Measurements from ENCODE around the gene FNDC3B. TPM values are rescaled to one million over a fixed set of nuclear protein-coding genes. Genes with fewer than 3 reads are reported as not detected.
"Not testable (repeated sequence)": the region's sequence is repeated elsewhere in the genome, so short reads cannot be mapped to it uniquely, and the experiment has no call there.

The FNDC3B gene
- total RNA-seq, 2 donors from 2014 or later = 27.0 to 41.6 TPM

GRCh38 chr3:172356427-172356826, 317.0 kb downstream of the FNDC3B start:
- no peak overlapping the region for H3K27ac Mint-ChIP-seq
- no peak overlapping the region for H3K4me3 Mint-ChIP-seq
- H3K27me3 Mint-ChIP-seq = no peaks in the 10 kb centered on the region
- peaks cover 2% of the 10 kb centered on the region for H3K4me1 Mint-ChIP-seq
- H3K36me3 Mint-ChIP-seq (ENCODE audit: low read depth) = peaks cover 11% of the 10 kb centered on the region
- no peaks in the 10 kb centered on the region for H3K9me3 ChIP-seq (ENCODE audit: control insufficient read depth, low read length, poor library complexity, severe bottlenecking)
- no peak for ATAC-seq
- no peak for DNase-seq

DNA sequence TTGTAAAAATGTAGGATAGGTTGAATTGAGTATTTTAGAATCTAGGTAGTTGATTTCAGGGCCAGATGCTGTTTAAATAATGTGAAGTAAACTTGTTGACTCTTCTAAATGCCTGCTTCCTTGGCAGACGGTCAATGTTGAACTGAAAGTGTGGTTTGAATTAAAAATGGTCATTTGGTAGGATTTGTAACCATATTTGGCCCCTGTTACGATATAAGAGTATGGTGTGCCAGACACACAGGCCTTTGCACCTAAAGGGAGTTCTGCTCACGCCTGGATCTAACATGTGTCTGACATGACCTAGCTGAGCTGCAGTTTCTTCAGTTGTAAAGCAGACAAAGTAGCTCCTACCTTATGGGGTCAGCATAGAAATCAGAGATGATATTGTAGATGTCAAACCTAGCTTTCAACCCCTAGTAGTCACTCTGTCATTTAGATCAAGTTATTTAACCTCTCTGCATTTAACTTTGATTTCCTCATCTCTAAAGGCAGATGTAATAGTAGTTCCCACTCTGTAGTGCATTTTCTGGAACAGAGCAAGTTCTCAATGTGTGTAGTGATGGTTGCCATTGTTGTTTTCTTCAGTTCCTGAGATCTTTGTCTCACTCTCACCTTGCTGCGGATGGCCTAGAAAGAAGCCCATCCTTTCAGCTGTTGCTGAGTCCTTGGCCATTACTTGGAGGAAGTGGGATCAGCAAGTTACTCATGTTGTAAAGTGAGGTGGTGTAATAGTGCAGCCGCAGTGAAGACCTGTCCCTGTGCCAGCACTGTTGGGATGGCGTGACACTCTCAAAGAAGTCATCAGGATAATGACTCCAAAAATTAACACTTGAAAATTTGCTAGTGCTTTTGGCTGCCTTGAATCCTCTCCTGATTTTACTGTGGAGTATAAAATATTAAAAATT, 318.7 kb downstream of the FNDC3B start:
- Mint-ChIP-seq H3K4me3 (no peak overlapping the region), H3K36me3 (ENCODE audit: low read depth) (peaks cover 12% of the 10 kb centered on the region), H3K27me3 (no peaks in the 10 kb centered on the region), H3K27ac (no peak overlapping the region), H3K4me1 (no peaks in the 10 kb centered on the region)
- ATAC-seq = no peak
- no peaks in the 10 kb centered on the region for H3K9me3 ChIP-seq (ENCODE audit: control insufficient read depth, low read length, poor library complexity, severe bottlenecking)
- DNase-seq = no peak

DNA sequence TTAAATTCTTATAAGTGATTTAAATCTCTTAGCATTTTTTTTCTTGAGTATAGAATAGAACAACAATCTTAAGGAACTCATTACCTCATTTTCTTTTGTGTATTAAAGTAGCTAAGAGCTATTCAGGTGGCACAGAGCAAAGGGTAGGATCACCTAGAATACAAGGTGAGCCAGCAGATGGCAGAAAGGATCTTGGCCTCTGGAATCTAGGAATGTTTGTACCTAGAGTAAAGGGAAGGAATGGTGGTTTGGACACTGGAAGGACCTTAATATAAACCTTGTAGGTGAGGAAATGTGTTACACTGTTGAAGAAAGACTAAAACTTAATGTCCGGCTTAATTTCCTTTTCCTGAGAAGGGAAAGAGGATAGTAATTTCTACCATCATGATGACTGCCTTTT, 319.9 kb downstream of the FNDC3B start:
- no peaks in the 10 kb centered on the region for H3K27me3 Mint-ChIP-seq
- no peak overlapping the region for H3K4me3 Mint-ChIP-seq
- no peaks in the 10 kb centered on the region for H3K9me3 ChIP-seq (ENCODE audit: control insufficient read depth, low read length, poor library complexity, severe bottlenecking)
- H3K4me1 Mint-ChIP-seq = no peaks in the 10 kb centered on the region
- DNase-seq (no peak), ATAC-seq (no peak)
- H3K36me3 Mint-ChIP-seq (ENCODE audit: low read depth) = peaks cover 12% of the 10 kb centered on the region
- no peak overlapping the region for H3K27ac Mint-ChIP-seq

DNA sequence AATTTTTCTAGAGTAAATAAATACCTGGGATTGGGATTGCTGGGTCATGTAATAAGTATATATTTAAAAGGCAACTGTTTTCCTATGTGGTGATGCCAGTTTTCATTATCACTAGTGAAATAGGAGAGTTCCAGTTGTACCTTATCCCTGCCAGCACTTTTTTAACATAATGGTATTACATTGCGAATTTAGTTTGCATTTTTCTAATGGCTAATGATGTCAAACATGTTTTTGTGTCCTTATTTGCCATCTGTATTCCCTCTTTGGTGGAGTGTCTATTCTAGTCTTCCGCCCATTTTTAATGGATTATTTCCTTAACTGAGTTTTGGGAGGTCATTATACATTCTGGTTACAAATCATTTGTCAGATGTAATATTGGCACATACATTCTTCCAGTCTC, 320.6 kb downstream of the FNDC3B start:
- Mint-ChIP-seq H3K4me1 (no peaks in the 10 kb centered on the region), H3K36me3 (ENCODE audit: low read depth) (peaks cover 12% of the 10 kb centered on the region)
- H3K9me3 ChIP-seq (ENCODE audit: control insufficient read depth, low read length, poor library complexity, severe bottlenecking) = no peaks in the 10 kb centered on the region

DNA sequence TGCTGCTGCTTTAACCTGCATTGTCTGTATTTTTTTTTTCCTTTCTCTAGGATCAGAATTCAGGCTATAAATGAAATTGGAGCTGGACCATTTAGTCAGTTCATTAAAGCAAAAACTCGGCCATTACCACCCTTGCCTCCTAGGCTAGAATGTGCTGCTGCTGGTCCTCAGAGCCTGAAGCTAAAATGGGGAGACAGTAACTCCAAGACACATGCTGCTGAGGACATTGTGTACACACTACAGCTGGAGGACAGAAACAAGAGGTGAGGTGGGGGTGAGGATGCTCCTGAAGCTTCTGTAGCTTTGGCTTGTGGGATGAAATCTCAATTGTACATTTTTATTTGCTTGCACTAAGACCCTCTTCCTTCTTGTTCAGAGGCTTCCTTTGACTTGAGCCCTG, 323.2 kb downstream of the FNDC3B start:
- H3K4me1 Mint-ChIP-seq = no peaks in the 10 kb centered on the region

More for the DNA sequence above, 320.6 kb downstream of the FNDC3B start:
- no peak for ATAC-seq
- Mint-ChIP-seq H3K4me3 (no peak overlapping the region), H3K27me3 (no peaks in the 10 kb centered on the region), H3K27ac (no peak overlapping the region)
- no peak for DNase-seq

DNA sequence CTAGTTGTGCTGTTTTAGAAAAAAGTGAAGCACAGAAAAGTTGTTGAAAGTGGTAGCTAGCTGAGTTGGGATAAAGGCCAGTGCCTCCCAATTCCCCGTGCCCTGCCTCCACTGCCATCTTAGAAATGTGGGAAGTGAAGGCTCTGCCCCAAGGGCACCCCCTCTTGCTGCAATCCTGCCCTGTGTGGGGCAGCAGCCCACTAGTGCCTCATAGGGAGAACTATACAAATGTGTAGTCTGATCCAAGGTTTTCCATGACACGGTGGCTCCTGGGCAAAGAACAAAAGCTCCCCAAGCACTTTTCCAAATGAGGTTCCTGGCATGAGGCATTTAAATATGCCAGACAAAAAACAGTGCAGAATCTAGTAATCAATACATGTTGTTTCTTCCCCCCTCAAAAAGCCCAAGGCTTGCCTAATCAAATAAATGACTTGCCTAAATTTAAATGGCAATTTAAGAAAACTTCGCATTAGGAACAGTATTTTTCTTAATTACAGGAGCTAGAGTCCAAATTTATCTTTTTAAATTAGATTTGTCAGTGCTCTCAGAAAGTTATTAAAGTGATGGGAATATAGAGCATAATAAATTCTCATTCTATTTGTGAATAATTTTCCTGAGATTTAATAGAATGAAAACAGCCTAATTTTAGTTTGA, 325.1 kb downstream of the FNDC3B start:
- no peaks in the 10 kb centered on the region for H3K27me3 Mint-ChIP-seq
- H3K4me1 Mint-ChIP-seq = no peaks in the 10 kb centered on the region
- peaks cover 10% of the 10 kb centered on the region for H3K36me3 Mint-ChIP-seq (ENCODE audit: low read depth)
- no peak for ATAC-seq
- H3K4me3 Mint-ChIP-seq = no peak overlapping the region
- no peaks in the 10 kb centered on the region for H3K9me3 ChIP-seq (ENCODE audit: control insufficient read depth, low read length, poor library complexity, severe bottlenecking)
- H3K27ac Mint-ChIP-seq = no peak overlapping the region
- no peak for DNase-seq

More for the DNA sequence above, 323.2 kb downstream of the FNDC3B start:
- DNase-seq = no peak
- Mint-ChIP-seq H3K36me3 (ENCODE audit: low read depth) (peaks cover 10% of the 10 kb centered on the region), H3K4me3 (no peak overlapping the region), H3K27ac (no peak overlapping the region), H3K27me3 (no peaks in the 10 kb centered on the region)
- no peak for ATAC-seq
- no peaks in the 10 kb centered on the region for H3K9me3 ChIP-seq (ENCODE audit: control insufficient read depth, low read length, poor library complexity, severe bottlenecking)

- H3K4me3 Mint-ChIP-seq = no peak overlapping the region
- peaks cover 13% of the 10 kb centered on the region for H3K36me3 Mint-ChIP-seq (ENCODE audit: low read depth)
- DNase-seq (no peak), ATAC-seq (no peak)
- H3K27ac Mint-ChIP-seq = no peak overlapping the region
- no peaks in the 10 kb centered on the region for H3K9me3 ChIP-seq (ENCODE audit: control insufficient read depth, low read length, poor library complexity, severe bottlenecking)
- H3K27me3 Mint-ChIP-seq = no peaks in the 10 kb centered on the region
- H3K4me1 Mint-ChIP-seq = no peaks in the 10 kb centered on the region
Observed at GRCh38 chr3:172365028-172365567, 325.7 kb downstream of the FNDC3B start.

- H3K27ac Mint-ChIP-seq = no peak overlapping the region
- H3K4me3 Mint-ChIP-seq = no peak overlapping the region
- no peak for ATAC-seq
Observed at GRCh38 chr3:172367205-172368105, 328.1 kb downstream of the FNDC3B start.

GRCh38 chr3:172368556-172368955, 329.2 kb downstream of the FNDC3B start:
- not testable (repeated sequence) for H3K36me3 Mint-ChIP-seq (ENCODE audit: low read depth); H3K27me3 Mint-ChIP-seq; H3K4me3 Mint-ChIP-seq; DNase-seq; H3K4me1 Mint-ChIP-seq; H3K27ac Mint-ChIP-seq; ATAC-seq; H3K9me3 ChIP-seq (ENCODE audit: control insufficient read depth, low read length, poor library complexity, severe bottlenecking)

More at GRCh38 chr3:172367205-172368105, 328.1 kb downstream of the FNDC3B start:
- no peaks in the 10 kb centered on the region for H3K9me3 ChIP-seq (ENCODE audit: control insufficient read depth, low read length, poor library complexity, severe bottlenecking)
- Mint-ChIP-seq H3K27me3 (no peaks in the 10 kb centered on the region), H3K36me3 (ENCODE audit: low read depth) (peaks cover 10% of the 10 kb centered on the region), H3K4me1 (no peaks in the 10 kb centered on the region)
- no peak for DNase-seq

DNA sequence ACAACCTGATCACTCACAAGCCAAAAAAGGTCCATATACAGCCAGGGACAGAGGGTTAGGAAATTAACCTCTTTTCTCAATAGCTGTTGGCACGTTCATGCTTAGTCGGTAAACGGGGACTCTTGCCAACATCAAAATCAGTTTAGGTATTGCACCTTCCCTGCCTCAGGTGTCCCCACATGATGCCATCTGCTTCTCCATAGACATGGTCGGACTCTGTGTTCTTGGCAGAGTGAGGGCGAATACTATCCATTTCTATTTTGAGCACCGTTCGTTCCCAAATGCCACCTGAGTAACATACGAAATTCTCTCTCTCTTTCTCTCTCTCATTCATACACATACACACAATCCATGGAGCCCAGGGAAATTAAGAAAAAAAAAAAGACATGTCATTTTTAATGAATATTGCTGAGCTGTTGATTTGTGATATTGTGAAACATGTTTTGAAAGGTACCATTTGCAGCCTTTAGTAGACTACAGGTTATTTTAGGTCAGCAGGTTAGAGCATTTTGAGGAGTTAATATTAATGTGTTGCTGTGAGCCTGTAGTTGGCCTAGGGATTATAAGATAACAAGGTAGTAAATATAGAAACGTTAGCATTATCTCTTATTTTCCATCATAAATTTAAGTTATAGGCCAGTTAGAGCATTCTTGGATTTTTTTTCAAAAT, 330.3 kb downstream of the FNDC3B start:
- H3K27ac Mint-ChIP-seq = no peak overlapping the region
- ATAC-seq (no peak), DNase-seq (no peak)
- H3K27me3 Mint-ChIP-seq = no peaks in the 10 kb centered on the region
- no peaks in the 10 kb centered on the region for H3K9me3 ChIP-seq (ENCODE audit: control insufficient read depth, low read length, poor library complexity, severe bottlenecking)
- peaks cover 4% of the 10 kb centered on the region for H3K36me3 Mint-ChIP-seq (ENCODE audit: low read depth)
- no peaks in the 10 kb centered on the region for H3K4me1 Mint-ChIP-seq
- H3K4me3 Mint-ChIP-seq = no peak overlapping the region

- Mint-ChIP-seq H3K27me3 (no peaks in the 10 kb centered on the region), H3K27ac (no peak overlapping the region), H3K36me3 (ENCODE audit: low read depth) (peaks cover 4% of the 10 kb centered on the region), H3K4me1 (no peaks in the 10 kb centered on the region), H3K4me3 (no peak overlapping the region)
- no peaks in the 10 kb centered on the region for H3K9me3 ChIP-seq (ENCODE audit: control insufficient read depth, low read length, poor library complexity, severe bottlenecking)
- DNase-seq = no peak
- no peak for ATAC-seq
Observed at GRCh38 chr3:172370419-172370818, 331.0 kb downstream of the FNDC3B start.

GRCh38 chr3:172371544-172371943, 332.2 kb downstream of the FNDC3B start:
- no peak overlapping the region for H3K27ac Mint-ChIP-seq
- peaks cover 4% of the 10 kb centered on the region for H3K36me3 Mint-ChIP-seq (ENCODE audit: low read depth)
- H3K27me3 Mint-ChIP-seq = no peaks in the 10 kb centered on the region
- no peaks in the 10 kb centered on the region for H3K9me3 ChIP-seq (ENCODE audit: control insufficient read depth, low read length, poor library complexity, severe bottlenecking)
- ATAC-seq (no peak), DNase-seq (no peak)
- no peaks in the 10 kb centered on the region for H3K4me1 Mint-ChIP-seq
- no peak overlapping the region for H3K4me3 Mint-ChIP-seq
